Measurements from ENCODE around the gene ZBTB38. TPM values are rescaled to one million over a fixed set of nuclear protein-coding genes. Genes with fewer than 3 reads are reported as not detected.
A peak's percentile ranks its signal among the peaks of the same experiment; 100 is the strongest.

The ZBTB38 gene
- total RNA-seq, 1 donor from 2014 or later, result 92.4 TPM

GRCh38 chr3:141388823-141389621, 20.7 kb downstream of the ZBTB38 start:
- DNase-seq, result peak; percentile 43

GRCh38 chr3:141389703-141390102, 21.4 kb downstream of the ZBTB38 start:
- no peak for DNase-seq

- DNase-seq, result no peak
These were observed 22.4 kb downstream of the ZBTB38 start for GRCh38 chr3:141390747-141391146.

GRCh38 chr3:141391298-141391990, 23.1 kb downstream of the ZBTB38 start:
- DNase-seq, result no peak

GRCh38 chr3:141391991-141392316, 23.6 kb downstream of the ZBTB38 start:
- no peak for DNase-seq

GRCh38 chr3:141392416-141392815, 24.1 kb downstream of the ZBTB38 start:
- DNase-seq, result no peak

- DNase-seq, result no peak
These were observed 24.8 kb downstream of the ZBTB38 start for GRCh38 chr3:141392897-141393734.

- DNase-seq, result no peak
These were observed 25.4 kb downstream of the ZBTB38 start for GRCh38 chr3:141393735-141394076.

GRCh38 chr3:141394560-141394959, 26.3 kb downstream of the ZBTB38 start:
- DNase-seq, result no peak

GRCh38 chr3:141395005-141395589, 26.8 kb downstream of the ZBTB38 start:
- no peak for DNase-seq

GRCh38 chr3:141397996-141398395, 29.7 kb downstream of the ZBTB38 start:
- no peak for DNase-seq

- DNase-seq, result no peak
These were observed 30.9 kb downstream of the ZBTB38 start for GRCh38 chr3:141399200-141399599.

GRCh38 chr3:141400073-141400971, 32.0 kb downstream of the ZBTB38 start:
- no peak for DNase-seq

GRCh38 chr3:141401095-141401494, 32.8 kb downstream of the ZBTB38 start:
- DNase-seq, result no peak

- peak; percentile 60 for DNase-seq
These were observed 33.5 kb downstream of the ZBTB38 start for GRCh38 chr3:141401573-141402475.

GRCh38 chr3:141402476-141403171, 34.3 kb downstream of the ZBTB38 start:
- peak; percentile 63 for DNase-seq

GRCh38 chr3:141403576-141403975, 35.3 kb downstream of the ZBTB38 start:
- DNase-seq, result no peak

- peak; percentile 81 for DNase-seq
These were observed 36.7 kb downstream of the ZBTB38 start for GRCh38 chr3:141405025-141405424.

GRCh38 chr3:141405591-141405990, 37.3 kb downstream of the ZBTB38 start:
- DNase-seq, result no peak

- no peak for DNase-seq
These were observed 38.0 kb downstream of the ZBTB38 start for GRCh38 chr3:141406265-141406664.
